Measurements from ENCODE around the gene PRM1.
"Not testable (repeated sequence)": the region's sequence is repeated elsewhere in the genome, so short reads cannot be mapped to it uniquely, and the experiment has no call there.

PRM1 gene

GRCh38 chr16:11313493-11314308, 32.6 kb upstream of the PRM1 start:
- DNase-seq, result no peak

DNA sequence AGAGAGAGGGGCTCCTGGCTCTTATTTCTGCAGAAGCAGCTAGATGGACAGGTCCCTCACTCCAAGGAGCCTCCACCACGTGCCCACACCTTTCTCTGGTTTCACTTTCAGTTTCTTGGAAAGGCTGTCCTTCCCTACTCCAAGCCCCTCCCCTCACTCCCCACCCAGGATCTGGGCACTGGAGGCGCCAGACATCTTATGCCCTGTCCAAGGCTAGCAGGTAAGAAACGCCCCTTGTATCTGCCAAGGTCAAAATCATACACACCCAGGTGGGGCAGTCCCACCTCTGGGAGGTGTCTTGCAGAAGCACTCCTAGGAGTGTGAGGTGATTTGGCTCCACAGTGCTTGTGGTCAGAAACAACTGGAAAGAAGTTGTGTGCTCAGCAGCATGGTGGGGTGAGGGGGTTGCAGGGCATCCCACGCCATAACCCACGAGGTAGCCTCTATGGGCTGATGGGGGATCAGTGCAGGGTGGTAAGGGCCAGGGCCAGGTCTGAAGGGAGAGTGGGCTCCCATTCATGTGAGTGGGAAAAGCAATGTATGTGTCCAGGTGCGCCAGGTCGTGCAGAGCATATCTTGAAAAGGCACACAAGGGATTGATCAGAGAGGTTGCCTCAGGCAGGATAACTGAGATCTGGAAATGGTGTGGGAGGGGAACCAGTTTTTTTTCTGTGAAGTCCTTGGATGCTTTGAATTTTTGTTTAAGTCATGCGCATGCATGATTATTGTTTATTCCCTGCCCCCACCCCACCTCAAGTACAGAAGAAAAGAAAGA, 31.8 kb upstream of the PRM1 start:
- no peak for DNase-seq

GRCh38 chr16:11310997-11311561, 29.9 kb upstream of the PRM1 start:
- no peak for DNase-seq

- DNase-seq, result no peak
Measured at GRCh38 chr16:11310634-11310977, 29.5 kb upstream of the PRM1 start.

DNA sequence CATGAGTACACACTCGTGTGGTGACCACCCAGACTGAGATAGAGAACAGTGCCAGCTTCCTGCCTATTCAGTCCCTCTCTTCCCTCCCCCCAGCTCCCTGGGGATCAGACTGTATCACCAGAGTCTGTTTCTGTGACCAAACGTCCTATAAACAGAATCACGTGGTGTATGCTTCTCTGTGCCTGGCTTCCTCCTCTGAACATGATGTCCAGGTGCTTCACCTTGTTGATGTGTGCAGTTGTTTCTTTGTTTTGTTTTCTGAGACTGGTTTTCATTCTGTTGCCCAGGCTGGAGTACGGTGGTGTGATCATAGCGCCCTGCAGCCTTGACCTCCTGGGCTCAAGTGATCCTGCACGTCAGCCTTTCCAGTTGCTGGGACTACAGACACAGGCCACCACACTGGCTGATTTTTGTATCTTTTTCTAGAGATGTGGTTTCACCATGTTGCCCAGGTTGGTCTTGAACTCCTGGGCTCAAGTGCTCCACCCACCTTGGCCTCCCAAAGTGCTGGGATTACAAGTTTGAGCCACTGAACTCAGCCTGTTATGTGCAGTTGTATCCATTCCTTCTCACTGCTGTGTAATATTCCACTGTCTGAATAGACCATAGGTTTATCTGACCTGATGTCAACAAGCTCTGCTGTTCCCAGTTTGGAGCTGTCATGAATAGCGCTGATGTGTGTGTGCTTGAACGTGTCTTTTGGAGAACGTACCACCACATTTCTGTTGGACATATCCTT, 28.9 kb upstream of the PRM1 start:
- no peak for DNase-seq

- DNase-seq, result no peak
Measured at GRCh38 chr16:11308493-11309283, 27.6 kb upstream of the PRM1 start.

DNA sequence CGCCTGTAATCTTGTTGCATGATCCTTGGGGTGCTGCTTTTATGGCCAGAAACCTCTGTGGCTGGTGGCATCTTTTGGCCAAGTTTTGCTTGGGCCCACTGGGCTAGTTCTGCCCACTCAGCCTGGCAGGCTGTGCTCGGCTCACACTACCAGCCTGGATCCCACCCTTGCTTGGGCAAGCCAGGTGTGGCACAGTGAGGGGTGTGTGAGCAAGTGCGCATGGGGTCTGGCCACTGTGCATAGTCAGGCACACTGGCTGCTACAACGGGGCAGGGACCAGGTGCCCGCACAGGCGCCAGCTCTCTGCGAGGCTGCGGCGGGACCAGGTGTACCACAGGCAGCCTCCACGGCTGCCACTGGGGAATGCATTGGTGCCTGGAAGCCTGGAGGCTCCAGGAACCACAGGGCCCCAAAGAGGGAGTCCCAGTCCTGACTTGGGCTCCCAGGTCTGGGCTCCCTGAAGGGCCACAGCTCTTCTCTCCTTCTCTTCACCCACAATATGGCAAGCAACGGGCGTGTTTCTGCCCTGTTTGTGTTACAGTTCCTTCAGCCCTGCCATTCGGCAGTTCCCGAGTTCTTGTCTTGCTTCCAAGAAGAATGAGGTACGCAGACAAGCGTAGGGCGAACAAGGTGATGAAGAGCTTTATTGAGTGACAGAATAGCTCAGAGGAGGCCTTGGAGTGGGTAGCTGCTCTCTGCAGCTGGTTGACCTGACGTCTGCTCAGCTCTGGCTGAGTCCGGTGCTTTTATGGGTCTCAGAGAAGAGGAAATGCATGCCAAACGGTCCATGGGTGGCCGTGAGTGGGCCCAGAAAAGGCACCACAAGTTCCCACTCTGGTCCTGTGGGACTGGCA, 26.7 kb upstream of the PRM1 start:
- no peak for DNase-seq

- DNase-seq, result no peak
Measured at GRCh38 chr16:11306997-11307638, 26.0 kb upstream of the PRM1 start.

- DNase-seq, result no peak
Measured at GRCh38 chr16:11306381-11306780, 25.3 kb upstream of the PRM1 start.

DNA sequence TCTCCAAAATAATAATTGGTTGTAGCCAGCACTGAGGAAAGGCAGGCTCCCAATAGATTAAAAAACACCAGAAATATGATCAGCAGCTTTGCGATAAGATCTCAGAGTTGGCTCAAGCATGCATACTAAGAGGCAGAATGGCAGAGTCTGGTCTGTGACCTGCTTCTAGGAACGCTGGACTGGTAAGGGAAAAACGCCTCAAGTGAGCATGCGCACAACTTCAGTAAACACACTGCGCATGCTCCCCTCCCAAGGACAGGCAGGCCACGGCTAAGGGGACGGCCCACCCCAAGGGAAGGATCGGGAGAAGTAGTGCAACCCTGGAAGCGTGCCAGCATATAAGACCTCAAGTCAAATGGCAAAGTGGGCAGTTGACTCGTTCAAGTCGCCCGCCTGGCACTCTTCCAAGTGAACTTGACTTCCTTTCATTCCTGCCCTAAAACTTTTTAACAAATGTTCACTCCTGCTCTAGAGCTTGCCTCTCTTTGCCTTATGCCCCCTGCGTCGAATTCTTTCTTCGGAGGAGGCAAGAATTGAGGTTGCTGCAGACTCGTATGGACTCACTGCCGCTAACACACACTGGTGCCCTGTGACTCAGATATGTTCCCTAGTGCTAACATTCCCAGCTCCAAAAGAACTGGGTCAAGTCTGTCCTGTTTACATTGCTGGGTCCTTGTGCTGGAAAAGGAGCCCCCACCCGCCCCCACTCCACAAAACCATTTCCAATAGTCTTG, 22.4 kb upstream of the PRM1 start:
- no peak for DNase-seq

- no peak for DNase-seq
Measured at GRCh38 chr16:11302977-11303376, 21.8 kb upstream of the PRM1 start.

GRCh38 chr16:11301645-11302501, 20.7 kb upstream of the PRM1 start:
- no peak for DNase-seq

- DNase-seq, result no peak
Measured at GRCh38 chr16:11300560-11300892, 19.4 kb upstream of the PRM1 start.

- DNase-seq, result no peak
Measured at GRCh38 chr16:11299865-11300559, 18.9 kb upstream of the PRM1 start.

- not testable (repeated sequence) for DNase-seq
Measured at GRCh38 chr16:11298950-11299547, 17.9 kb upstream of the PRM1 start.

DNA sequence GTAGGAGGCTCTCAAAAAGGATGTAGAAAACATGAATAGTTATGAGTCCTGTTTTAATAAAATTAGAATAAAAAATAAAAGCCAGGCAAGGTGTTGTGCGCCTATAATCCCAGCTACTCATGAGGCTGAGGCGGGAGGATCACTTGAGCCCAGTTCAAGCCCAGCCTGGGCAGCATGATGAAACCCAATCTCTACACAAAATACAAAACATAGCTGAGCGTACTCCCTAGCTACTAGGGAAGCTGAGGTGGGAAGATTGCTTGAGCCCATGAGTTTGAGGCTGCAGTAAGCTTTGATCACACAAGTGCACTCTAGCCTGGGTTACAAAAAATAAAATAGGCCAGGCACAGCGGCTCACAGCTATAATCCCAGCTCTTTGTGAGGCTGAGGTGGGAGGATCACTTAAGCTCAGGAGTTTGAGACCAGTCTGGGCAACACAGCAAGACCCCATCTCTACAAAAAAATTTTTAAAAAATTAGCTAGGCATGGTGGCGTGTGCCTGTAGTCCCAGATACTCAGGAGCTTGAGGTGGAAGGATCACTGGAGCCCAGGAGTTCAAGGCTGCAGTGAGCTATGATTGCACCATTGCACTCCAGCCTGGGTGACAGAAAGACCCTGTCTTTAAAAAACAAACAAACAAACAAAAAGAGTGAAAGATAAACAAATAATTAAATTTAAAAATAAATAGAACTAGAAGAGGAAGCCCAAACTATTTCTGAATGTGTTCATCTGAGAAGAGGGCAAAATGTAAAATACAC, 17.2 kb upstream of the PRM1 start:
- DNase-seq, result no peak

GRCh38 chr16:11297492-11298142, 16.5 kb upstream of the PRM1 start:
- DNase-seq, result peak; percentile 62
